Measurements from ENCODE around the gene RNF39. TPM values are rescaled to one million over a fixed set of nuclear protein-coding genes. Genes with fewer than 3 reads are reported as not detected.

The RNF39 gene
- total and polyA plus RNA-seq, 2 of the 13 experiments (the other 11 are each of a cell fraction or from before 2014, with no cell fraction given): 0.13 to 1.8 TPM

- TF ChIP-seq, protein P1, sequence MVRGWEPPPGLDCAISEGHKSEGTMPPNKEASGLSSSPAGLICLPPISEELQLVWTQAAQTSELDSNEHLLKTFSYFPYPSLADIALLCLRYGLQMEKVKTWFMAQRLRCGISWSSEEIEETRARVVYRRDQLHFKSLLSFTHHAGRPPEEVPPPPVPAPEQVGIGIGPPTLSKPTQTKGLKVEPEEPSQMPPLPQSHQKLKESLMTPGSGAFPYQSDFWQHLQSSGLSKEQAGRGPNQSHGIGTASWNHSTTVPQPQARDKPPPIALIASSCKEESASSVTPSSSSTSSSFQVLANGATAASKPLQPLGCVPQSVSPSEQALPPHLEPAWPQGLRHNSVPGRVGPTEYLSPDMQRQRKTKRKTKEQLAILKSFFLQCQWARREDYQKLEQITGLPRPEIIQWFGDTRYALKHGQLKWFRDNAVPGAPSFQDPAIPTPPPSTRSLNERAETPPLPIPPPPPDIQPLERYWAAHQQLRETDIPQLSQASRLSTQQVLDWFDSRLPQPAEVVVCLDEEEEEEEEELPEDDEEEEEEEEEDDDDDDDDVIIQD (CRISPR knock-in tag; IDR thresholded peaks at IDR 0.05; ENCODE audit: low read depth): no peak
- TF ChIP-seq TRIM24 (CRISPR knock-in tag; IDR thresholded peaks at IDR 0.05) (no peak), IRF1 (CRISPR knock-in tag; IDR thresholded peaks at IDR 0.05; ENCODE audit: low read depth) (no peak), THAP9 (CRISPR knock-in tag; IDR thresholded peaks at IDR 0.05; ENCODE audit: borderline replicate concordance) (peak; percentile 92; the same call in 1 of the 2 replicates), TOE1 (CRISPR knock-in tag; IDR thresholded peaks at IDR 0.05) (peak; percentile 83), ZNF546 (CRISPR knock-in tag; conservative IDR thresholded peaks at IDR 0.05) (no peak), PLRG1 (conservative IDR thresholded peaks at IDR 0.05) (no peak), MBNL3 (CRISPR knock-in tag; conservative IDR thresholded peaks at IDR 0.05) (no peak), BORCS8-MEF2B (CRISPR knock-in tag; IDR thresholded peaks at IDR 0.05) (peak; percentile 19; the same call in 1 of the 2 replicates), RFX1 (IDR thresholded peaks at IDR 0.05) (no peak), ZNF20 (CRISPR knock-in tag; IDR thresholded peaks at IDR 0.05) (0 out of 2 replicates have a peak, but pooled peaks have one; percentile 76), ZNF382 (CRISPR knock-in tag; IDR thresholded peaks at IDR 0.05; ENCODE audit: borderline replicate concordance) (no peak), NR2F2 (IDR thresholded peaks at IDR 0.05; ENCODE audit: borderline replicate concordance, low read depth) (0 out of 2 replicates have a peak, but pooled peaks have one; percentile 6), NFE2L1 (CRISPR knock-in tag; IDR thresholded peaks at IDR 0.05; ENCODE audit: borderline replicate concordance) (peak; percentile 56; the same call in 1 of the 2 replicates), ZMYM2 (CRISPR knock-in tag; IDR thresholded peaks at IDR 0.05) (no peak; the same call in 1 of the 2 replicates), SKI (IDR thresholded peaks at IDR 0.05; ENCODE audit: partially characterized antibody) (peak; percentile 91), ZNF337 (CRISPR knock-in tag; IDR thresholded peaks at IDR 0.05; ENCODE audit: borderline replicate concordance, low read depth) (no peak)
- TF ChIP-seq, protein P2, sequence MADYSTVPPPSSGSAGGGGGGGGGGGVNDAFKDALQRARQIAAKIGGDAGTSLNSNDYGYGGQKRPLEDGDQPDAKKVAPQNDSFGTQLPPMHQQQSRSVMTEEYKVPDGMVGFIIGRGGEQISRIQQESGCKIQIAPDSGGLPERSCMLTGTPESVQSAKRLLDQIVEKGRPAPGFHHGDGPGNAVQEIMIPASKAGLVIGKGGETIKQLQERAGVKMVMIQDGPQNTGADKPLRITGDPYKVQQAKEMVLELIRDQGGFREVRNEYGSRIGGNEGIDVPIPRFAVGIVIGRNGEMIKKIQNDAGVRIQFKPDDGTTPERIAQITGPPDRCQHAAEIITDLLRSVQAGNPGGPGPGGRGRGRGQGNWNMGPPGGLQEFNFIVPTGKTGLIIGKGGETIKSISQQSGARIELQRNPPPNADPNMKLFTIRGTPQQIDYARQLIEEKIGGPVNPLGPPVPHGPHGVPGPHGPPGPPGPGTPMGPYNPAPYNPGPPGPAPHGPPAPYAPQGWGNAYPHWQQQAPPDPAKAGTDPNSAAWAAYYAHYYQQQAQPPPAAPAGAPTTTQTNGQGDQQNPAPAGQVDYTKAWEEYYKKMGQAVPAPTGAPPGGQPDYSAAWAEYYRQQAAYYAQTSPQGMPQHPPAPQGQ (CRISPR knock-in tag; IDR thresholded peaks at IDR 0.05; ENCODE audit: borderline replicate concordance): no peak
Observed at GRCh38 chr6:30061092-30061857, 14.3 kb downstream of the RNF39 start, which contains the start of gene POLR1H (continued).

Measured in HepG2 (cell line).